Endothelial cell of umbilical vein (primary cell): ENCODE measurements around the gene ABR.

Experiments used
- EZH2 ChIP-seq: IDR thresholded peaks from 2 replicates; pipeline ENCODE4 v1.6.1; 2012; ENCODE audit warnings: borderline replicate concordance, low read depth, mild to moderate bottlenecking, moderate library complexity, low read length, inconsistent platforms; ENCODE audit not compliant: severe bottlenecking
- TF ChIP-seq, protein P1 (sequence below), 2 donors: IDR thresholded peaks; 1 replicate in 1 of 2; 2 replicates in 1 of 2; pipeline ENCODE4 v1.5.1; 2011; ENCODE audit warnings: low read length in 2 of 2, mild to moderate bottlenecking in 2 of 2, moderate library complexity in 2 of 2, control low read depth in 1 of 2, inconsistent platforms in 1 of 2, low read depth in 1 of 2; ENCODE audit not compliant: insufficient read depth in 1 of 2; ENCODE audit errors: extremely low read depth in 1 of 2

DNA sequence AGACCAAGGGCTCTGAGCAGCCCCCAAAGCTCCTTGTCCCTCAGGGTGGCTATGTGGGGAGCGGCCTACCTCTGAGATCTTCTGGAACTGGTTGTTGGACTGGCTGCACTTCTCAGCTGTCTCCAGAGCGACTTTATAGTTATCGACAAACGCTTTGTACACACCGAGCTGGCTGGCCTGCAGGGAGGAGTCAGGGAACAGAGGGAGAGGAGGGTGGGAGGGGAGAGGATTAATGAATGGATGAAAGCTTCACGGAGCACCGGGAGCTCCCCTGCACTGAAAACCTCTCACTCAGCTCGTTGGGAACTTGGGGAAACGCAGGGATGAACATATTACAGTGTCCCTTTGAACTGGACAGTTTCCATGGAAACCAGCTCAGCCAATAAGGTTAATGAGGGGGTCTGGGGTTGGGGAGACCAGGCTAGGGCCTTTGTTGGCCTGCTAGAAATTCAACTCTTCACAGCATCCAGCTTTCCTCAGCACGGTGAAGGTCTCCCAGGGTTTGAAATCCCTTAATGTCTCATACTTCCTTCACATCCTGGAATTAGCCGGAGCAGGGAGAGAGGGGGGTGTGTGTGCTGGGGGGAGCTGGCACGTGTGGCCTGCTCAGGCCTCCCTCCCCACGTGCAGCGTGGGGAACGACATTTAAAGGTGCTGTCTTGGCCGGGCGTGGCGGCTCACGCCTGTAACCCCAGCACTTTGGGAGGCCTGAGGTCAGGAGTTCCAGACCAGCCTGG lies 96.2 kb downstream of the ABR start:
- no peak for TF ChIP-seq EZH2
- TF ChIP-seq, protein P1, sequence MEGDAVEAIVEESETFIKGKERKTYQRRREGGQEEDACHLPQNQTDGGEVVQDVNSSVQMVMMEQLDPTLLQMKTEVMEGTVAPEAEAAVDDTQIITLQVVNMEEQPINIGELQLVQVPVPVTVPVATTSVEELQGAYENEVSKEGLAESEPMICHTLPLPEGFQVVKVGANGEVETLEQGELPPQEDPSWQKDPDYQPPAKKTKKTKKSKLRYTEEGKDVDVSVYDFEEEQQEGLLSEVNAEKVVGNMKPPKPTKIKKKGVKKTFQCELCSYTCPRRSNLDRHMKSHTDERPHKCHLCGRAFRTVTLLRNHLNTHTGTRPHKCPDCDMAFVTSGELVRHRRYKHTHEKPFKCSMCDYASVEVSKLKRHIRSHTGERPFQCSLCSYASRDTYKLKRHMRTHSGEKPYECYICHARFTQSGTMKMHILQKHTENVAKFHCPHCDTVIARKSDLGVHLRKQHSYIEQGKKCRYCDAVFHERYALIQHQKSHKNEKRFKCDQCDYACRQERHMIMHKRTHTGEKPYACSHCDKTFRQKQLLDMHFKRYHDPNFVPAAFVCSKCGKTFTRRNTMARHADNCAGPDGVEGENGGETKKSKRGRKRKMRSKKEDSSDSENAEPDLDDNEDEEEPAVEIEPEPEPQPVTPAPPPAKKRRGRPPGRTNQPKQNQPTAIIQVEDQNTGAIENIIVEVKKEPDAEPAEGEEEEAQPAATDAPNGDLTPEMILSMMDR (IDR thresholded peaks at IDR 0.05; ENCODE audit: extremely low read depth in 1 of 2, insufficient read depth in 1 of 2, low read depth in 1 of 2, low read length in 2 of 2), result no peak
